CD4-positive, alpha-beta T cell treated with Interleukin-1 beta for 1 hour (primary cell): ENCODE measurements around the gene GARIN3.

Experiments used
- DNase-seq, 2 donors: peaks; one replicate each; pipeline ENCODE4 v3.0.0-alpha.2; 2020 to 2022

Gene GARIN3

DNA sequence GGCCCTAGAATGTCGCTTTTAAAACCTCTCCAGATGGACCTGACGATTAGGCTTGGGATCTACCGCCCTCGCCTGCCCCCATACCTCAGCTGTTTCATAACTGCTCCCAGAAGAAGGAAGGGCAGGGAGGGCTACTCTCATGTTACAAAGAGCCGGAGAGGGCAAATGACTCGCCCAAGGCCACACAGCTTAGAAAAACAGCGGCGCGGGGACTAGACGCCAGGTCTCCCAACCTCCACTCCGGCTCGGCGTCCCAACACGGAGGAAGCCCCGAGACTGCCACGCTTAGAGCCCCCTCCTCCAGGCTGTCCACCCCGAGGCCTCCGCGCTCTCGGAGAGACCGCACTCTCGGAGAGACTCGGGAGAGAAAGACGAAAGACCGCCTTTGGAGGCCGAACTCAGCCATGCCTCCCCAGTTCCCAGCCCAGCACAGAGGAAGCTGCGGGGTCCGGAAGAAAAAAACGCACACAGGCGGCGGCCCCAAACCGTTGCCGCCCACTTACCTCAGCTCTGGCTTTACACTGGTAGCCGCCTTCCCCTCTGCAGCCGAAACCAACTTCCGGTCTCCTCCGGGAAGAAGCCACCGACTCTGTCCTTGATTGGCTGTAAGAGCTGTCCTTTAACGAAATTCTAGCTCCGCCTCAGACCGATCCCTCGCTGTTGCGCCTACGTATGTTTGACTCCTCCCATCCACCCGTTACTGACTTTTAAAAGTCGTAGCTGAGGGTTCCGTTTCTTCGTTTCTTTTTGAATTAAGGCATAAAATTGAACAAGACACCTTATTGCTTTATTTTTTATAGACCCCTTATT, 23.5 kb downstream of the GARIN3 start, which contains the start of gene MED7:
TSS of gene MED7 (minus strand) at position 549 of the 810 bp plus-strand sequence. CDS start 3,434 bp downstream, outside the sequence.
- DNase-seq = peak; percentile 97 to 98

DNA sequence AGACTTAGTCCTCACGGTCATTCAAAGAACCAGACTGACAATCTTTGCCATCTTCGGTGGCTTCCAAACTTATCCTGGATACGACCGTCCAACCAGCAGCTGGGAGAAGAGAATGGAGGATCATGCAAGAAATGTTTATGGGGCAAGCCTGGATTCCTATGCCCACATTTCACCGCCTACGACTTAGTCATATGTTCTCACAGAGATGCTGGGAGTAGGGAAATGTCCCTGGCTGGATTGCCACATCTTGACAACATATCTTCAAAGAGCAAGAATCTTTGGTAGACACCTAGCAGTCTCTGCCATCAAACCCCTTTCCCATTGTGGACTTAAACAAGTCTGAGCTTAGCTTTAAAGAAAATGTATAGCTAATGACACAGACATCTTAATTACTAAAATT, 28.4 kb downstream of the GARIN3 start:
- no peak for DNase-seq

DNA sequence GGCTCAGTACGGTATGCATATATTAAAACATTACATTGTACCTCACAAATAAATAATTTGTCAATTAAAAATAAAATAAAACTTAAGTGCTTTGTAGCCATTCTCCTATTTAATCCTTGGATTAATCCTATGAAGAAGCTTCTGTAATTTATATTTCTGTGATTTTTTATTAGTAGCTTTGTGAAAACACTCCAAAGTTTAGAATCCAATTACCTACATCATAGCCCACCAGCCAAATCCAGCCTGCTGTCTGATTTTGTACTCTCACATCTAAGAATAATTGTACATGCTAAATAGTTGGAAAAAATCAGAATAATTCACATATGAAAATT, 33.8 kb downstream of the GARIN3 start:
- DNase-seq = no peak

DNA sequence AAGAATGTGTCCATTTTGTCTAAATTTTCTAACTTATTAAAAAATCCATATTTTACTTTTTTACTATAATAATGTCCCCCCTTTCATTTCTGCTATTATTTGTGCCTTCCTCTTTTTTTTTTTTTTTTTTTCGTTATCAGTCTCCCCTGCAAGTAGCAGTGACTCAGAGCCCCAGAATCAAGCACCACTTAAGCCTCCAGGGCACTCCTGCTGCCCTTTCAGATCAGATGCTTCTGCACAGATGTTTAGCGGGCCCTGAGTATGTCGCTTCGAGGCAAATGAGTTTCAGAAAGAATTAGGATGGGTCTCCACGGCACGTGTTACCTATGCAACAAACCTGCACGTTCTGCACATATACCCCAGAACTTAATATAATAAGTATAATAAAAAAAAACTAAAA, 35.1 kb downstream of the GARIN3 start:
- DNase-seq = no peak

DNA sequence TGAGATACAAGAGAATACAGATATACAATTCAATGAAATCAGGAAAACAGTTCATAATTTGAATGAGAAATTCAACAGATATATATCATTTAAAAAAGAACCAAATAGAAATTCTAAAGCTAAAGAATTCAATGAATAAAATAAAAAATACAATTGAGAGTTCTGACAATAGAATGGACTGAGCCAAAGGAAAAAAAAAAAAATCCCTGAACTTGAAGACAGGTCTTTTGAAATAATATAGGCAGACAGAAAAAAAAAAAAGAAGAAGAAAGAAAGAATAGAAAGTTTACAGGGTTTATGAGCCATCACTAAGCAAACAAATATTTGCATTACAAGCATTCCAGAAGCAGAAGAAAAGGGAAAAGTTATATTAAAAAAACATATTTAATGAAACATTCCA, 44.4 kb downstream of the GARIN3 start:
- DNase-seq = no peak

DNA sequence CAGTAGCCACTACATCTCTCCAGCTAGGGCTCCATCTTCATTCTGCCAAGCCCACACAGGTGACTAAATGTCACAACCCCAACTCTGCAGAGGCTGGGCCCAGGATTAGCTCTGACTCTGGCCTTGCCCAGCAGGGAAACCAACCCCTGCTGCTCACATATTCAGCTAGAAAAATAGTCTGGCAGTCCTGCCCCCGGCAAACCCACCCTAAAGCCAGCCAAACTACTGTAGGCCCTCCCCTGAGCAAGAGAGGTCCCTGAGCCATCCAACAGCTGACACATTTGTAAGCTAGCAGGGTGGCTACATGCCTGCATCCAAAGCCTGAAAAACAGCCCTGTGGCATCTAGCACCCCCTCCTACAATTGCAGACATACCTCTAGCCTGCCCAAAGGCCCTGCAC, 46.0 kb downstream of the GARIN3 start:
- DNase-seq = no peak

DNA sequence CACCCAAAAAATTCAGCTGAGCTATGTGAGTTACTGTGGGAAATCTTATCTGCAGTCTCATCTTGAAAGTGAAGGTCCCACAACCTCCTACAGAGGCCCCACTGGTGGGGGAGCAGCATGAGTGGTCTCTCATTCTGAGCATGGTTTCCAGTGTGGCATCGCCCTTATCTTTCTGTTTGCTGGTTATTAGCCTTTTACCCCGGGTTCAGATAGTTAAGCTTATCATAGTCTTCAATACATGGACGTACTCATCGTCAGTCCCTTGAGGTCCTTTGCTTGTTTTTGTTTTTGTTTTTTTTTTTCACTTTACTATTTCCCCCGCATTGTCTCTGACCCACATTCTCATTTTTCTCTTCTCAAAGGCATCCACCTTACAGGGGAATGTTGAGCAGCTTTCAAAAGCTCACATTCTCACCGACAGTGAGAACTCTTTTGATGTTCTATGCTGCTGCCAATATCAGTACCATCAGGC, 49.5 kb downstream of the GARIN3 start:
- DNase-seq = no peak

DNA sequence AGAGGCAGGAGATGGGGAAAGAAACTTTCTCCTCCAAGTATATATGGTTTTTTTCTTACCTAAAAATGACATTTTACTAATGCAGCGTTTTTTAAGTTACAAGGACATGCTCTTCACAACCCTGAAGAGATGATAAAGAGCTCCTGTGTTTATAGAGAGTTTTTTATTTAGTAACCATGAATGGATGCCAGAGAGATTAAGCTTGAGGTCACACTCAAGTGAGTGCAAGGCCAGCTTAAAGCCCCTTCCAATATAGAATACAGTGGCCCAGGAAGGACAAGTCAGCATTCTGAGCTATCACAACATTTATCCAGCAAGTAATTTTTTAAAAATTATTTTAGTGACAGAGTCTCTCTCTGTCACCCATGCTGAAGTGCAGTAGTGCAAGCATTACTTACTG, 50.6 kb downstream of the GARIN3 start:
- DNase-seq = no peak

DNA sequence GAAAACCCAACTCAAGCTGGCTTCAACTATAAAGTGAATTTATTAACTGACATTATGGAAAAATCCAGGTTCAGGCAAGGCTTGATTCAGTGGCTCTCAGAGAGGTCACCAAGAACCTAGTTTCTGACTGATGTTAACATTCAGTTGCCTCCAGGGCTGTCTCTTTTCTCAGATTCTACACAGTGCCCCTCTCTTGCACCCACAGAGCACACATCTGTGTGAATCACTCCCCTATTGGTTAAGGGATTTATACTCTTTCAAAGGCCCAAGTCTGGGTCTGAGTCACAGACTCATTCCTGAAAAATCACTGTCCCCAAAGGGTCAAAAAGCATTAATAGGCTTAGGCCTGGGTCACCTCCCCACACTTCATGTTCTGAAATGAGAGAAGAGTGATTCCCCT, 51.1 kb downstream of the GARIN3 start:
- no peak for DNase-seq

DNA sequence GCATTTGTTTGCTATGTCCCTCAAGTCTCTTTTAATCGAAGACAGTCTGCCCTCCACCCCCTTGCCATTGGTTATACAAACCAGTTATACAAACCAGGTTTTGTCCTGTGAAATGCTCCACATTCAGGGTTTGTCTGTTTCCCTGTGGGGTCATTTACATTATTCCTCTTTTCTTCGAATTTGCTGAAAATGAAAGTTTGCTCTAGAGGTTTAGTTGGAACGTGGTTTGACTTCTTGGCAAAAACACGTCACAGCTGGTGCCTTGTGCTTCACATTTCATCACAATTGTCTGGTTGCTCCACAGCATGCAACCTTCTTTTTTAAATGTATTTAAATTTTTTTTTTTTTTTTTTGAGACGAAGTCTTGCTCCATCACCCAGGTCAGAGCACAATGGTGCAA, 53.1 kb downstream of the GARIN3 start:
- peak in 1 of 2 donors; percentile 38 for DNase-seq
